OCI-LY7 (cell line): ENCODE data around the gene STMN3. TPM values are rescaled to one million over a fixed set of nuclear protein-coding genes. Genes with fewer than 3 reads are reported as not detected.

ENCODE experiments used
- BruUV-seq: library from RNA; stranded (reverse); fragments of 400-500 nt; replicated peaks from 2 replicates; lab custom pipeline; 2021; lab: Mats Ljungman, UMichigan
- CTCF ChIA-PET: fragments of 300-600 bp; sonication (Branson Sonifier 250); formaldehyde crosslinking; loops from one replicate; lab custom pipeline; 2022; ENCODE audit warnings: antibody characterized with exemption; ENCODE audit not compliant: unreplicated experiment; lab: Charles Lee
- POLR2A ChIA-PET: fragments of 300-600 bp; sonication (Branson Sonifier 250); formaldehyde crosslinking; loops from one replicate; lab custom pipeline; 2022; ENCODE audit warnings: antibody characterized with exemption; lab: Charles Lee
- DNase-seq: peaks from one replicate; pipeline ENCODE4 v3.0.0-alpha.2; 2015; ENCODE audit warnings: low spot score
- H2AFZ ChIP-seq: fragments of 200-600 bp; sonication (generic), shearing (Covaris generic); 2 replicates; pipeline ENCODE4 v1.6.1; 2014; ENCODE audit warnings: mild to moderate bottlenecking, antibody characterized with exemption, low read length, moderate library complexity
- H3K27ac ChIP-seq: fragments of 200-600 bp; sonication (generic); 2 replicates; pipeline ENCODE4 v1.5.1; 2014; ENCODE audit warnings: mixed run types, low read depth, mild to moderate bottlenecking, moderate library complexity, low read length, inconsistent platforms; ENCODE audit not compliant: poor library complexity, severe bottlenecking
- H3K36me3 ChIP-seq: fragments of 200-600 bp; sonication (generic); 2 replicates; pipeline ENCODE4 v1.6.1; 2014; ENCODE audit warnings: mild to moderate bottlenecking, antibody characterized with exemption, low read length, moderate library complexity, mixed read lengths; ENCODE audit not compliant: insufficient read depth
- H3K4me1 ChIP-seq: fragments of 200-600 bp; sonication (generic); 2 replicates; pipeline ENCODE4 v1.5.1; 2014; ENCODE audit warnings: mild to moderate bottlenecking, low read length; ENCODE audit not compliant: insufficient read depth, poor library complexity, severe bottlenecking
- H3K4me2 ChIP-seq: fragments of 200-600 bp; sonication (generic); 2 replicates; pipeline ENCODE4 v1.6.1; 2014; ENCODE audit warnings: mild to moderate bottlenecking, low read length
- H3K4me3 ChIP-seq: fragments of 200-600 bp; sonication (generic); 2 replicates; pipeline ENCODE4 v1.5.1; 2014; ENCODE audit warnings: mild to moderate bottlenecking, low read depth, low read length; ENCODE audit not compliant: poor library complexity, severe bottlenecking
- H3K79me2 ChIP-seq: fragments of 200-600 bp; sonication (generic); 2 replicates; pipeline ENCODE4 v1.6.1; 2016; ENCODE audit warnings: low read depth, mild to moderate bottlenecking, low read length, moderate library complexity, mixed read lengths; ENCODE audit not compliant: insufficient read depth
- H3K9me2 ChIP-seq: fragments of 200-600 bp; sonication (generic); 2 replicates; pipeline ENCODE4 v1.6.1; 2016; ENCODE audit warnings: mild to moderate bottlenecking, low read length, mixed read lengths; ENCODE audit not compliant: insufficient read depth
- H3K9me3 ChIP-seq: fragments of 200-600 bp; sonication (generic); 2 replicates; pipeline ENCODE4 v1.6.1; 2014; ENCODE audit warnings: mild to moderate bottlenecking, mixed run types, low read length, mixed read lengths
- H4K20me1 ChIP-seq: fragments of 200-600 bp; sonication (generic); 2 replicates; pipeline ENCODE4 v1.6.1; 2014; ENCODE audit warnings: mild to moderate bottlenecking, antibody characterized with exemption, low read length, moderate library complexity, mixed read lengths; ENCODE audit not compliant: insufficient read depth
- CTCF ChIP-seq: fragments of 200-600 bp; sonication (generic); conservative IDR thresholded peaks from 2 replicates; pipeline ENCODE4 v1.5.1; 2014; ENCODE audit warnings: mild to moderate bottlenecking, antibody characterized with exemption, low read length, moderate library complexity, mixed read lengths
- EZH2phosphoT487 ChIP-seq: fragments of 200-600 bp; sonication (generic); IDR thresholded peaks from 2 replicates; pipeline ENCODE4 v1.6.1; 2018; ENCODE audit warnings: low read depth, borderline replicate concordance, mild to moderate bottlenecking, mixed run types, antibody characterized with exemption, low read length, moderate library complexity, mixed read lengths
- intact Hi-C: fragments of 100-400 bp; cut with micrococcal nuclease; formaldehyde crosslinking; loops from one replicate; pipeline ENCODE4 v1.10.0; 2022; ENCODE audit not compliant: unreplicated experiment
- total RNA-seq, 2 experiments: library from RNA; depleted of rRNA in 1 of 2; stranded (reverse); fragments of >200 nt in 1 of 2; shearing (Covaris generic) in 1 of 2; gene quantifications; 2 replicates each; pipeline ENCODE4 v1.2.3, GENCODE V29; 2014 to 2022

STMN3 gene
- total RNA-seq, 2 experiments from 2014 or later: 6.7 TPM

DNA sequence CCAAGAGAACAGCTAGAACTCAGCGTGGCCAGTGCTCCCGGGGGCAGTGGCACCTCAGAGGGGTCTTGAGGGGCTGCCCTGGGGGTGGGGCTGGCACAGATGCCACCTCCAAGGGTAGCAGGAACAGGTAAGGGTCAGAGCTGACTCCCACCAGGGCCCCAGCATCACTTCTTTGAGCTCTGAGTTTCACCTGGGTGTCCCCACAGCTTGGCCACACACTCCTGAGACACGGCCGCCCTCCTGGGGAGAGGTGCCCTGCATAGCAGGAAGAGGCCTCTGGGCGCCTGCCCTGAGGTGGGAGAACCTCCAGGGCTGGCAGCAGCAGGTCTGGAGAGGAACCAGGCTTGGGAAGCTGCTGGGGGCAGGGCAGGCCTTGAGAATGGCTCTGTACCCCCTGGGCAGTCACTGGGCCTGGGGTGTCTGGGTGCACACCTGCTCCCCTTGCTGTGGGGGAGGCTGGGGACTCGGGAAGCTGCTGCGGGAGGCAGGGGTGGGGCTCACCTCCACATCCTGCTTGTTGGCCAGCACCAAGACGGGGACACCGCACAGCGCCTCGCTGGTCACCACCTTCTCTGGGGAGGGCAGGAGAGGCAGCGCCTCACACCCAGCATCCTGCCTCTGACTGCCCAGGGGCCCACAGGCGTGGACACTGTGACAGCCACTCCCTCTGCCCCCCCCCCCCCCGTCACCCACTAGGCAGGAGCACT lies 48.3 kb upstream of the STMN3 start:
- DNase-seq: no peak
- TF ChIP-seq CTCF (no peak), EZH2phosphoT487 (no peak)
- peaks cover 7% of the 10 kb centered on the region; the same call in 1 of the 2 replicates for H4K20me1 ChIP-seq
- H3K4me3 ChIP-seq: no peak overlapping the region
- no peak overlapping the region for H2AFZ ChIP-seq
- H3K36me3 ChIP-seq: peaks cover 44% of the 10 kb centered on the region
- intact Hi-C loops: no loop called here
- BruUV-seq: no TSS peak
- H3K9me2 ChIP-seq: no peaks in the 10 kb centered on the region
- H3K4me1 ChIP-seq: peaks cover 16% of the 10 kb centered on the region
- ChIA-PET POLR2A (no interaction called here), CTCF (no interaction called here)
- no peak overlapping the region for H3K27ac ChIP-seq
- peaks cover 12% of the 10 kb centered on the region for H3K79me2 ChIP-seq
- H3K9me3 ChIP-seq: no peaks in the 10 kb centered on the region
- no peak overlapping the region for H3K4me2 ChIP-seq

- intact Hi-C loops: no loop called here
- POLR2A ChIA-PET: no interaction called here
- CTCF ChIA-PET: no interaction called here
Measured at GRCh38 chr20:63701051-63701328, 47.8 kb upstream of the STMN3 start.

More at GRCh38 chr20:63701051-63701328, 47.8 kb upstream of the STMN3 start:
- Histone ChIP-seq H3K79me2 (peaks cover 7% of the 10 kb centered on the region), H3K4me1 (peaks cover 11% of the 10 kb centered on the region), H3K9me3 (no peaks in the 10 kb centered on the region), H3K4me2 (no peak overlapping the region), H3K4me3 (no peak overlapping the region), H4K20me1 (peaks cover 2% of the 10 kb centered on the region; the same call in 1 of the 2 replicates), H2AFZ (no peak overlapping the region), H3K9me2 (no peaks in the 10 kb centered on the region), H3K36me3 (peaks cover 43% of the 10 kb centered on the region), H3K27ac (no peak overlapping the region)
- no peak for DNase-seq
- BruUV-seq: no TSS peak
- TF ChIP-seq EZH2phosphoT487 (no peak), CTCF (no peak)
